WTC11 (cell line): ENCODE results near the gene CCDC15. TPM values are rescaled to one million over a fixed set of nuclear protein-coding genes. Genes with fewer than 3 reads are reported as not detected.

Source experiments
- ATAC-seq: fragments of 200-7000 bp; cut with Tn5 transposase; 2 replicates; pipeline ENCODE4 v1.10.0; 2021; ENCODE audit warnings: mild to moderate bottlenecking, moderate library complexity
- CTCF ChIA-PET: fragments of 300-600 bp; sonication (Branson Sonifier 250); formaldehyde crosslinking; loops from one replicate; lab custom pipeline; 2021; ENCODE audit warnings: antibody characterized with exemption; lab: Charles Lee
- POLR2A ChIA-PET: fragments of 350-600 bp; sonication (Branson Sonifier 250); formaldehyde crosslinking; loops from one replicate; lab custom pipeline; 2021; ENCODE audit warnings: antibody characterized with exemption; lab: Charles Lee
- DNase-seq: peaks from one replicate; pipeline ENCODE4 v3.0.0; 2021; ENCODE audit warnings: low spot score
- H3K27ac Mint-ChIP-seq: 2 replicates; pipeline ENCODE4 v1.8.0; 2021; ENCODE audit warnings: mixed read lengths
- H3K27me3 Mint-ChIP-seq: 2 replicates; pipeline ENCODE4 v1.8.0; 2021; ENCODE audit warnings: low read depth, mild to moderate bottlenecking, moderate library complexity, mixed read lengths
- H3K36me3 Mint-ChIP-seq: 2 replicates; pipeline ENCODE4 v1.8.0; 2021; ENCODE audit warnings: mixed read lengths
- H3K4me1 Mint-ChIP-seq: 2 replicates; pipeline ENCODE4 v1.8.0; 2022; ENCODE audit warnings: mixed read lengths
- H3K4me3 Mint-ChIP-seq: 2 replicates; pipeline ENCODE4 v1.8.0; 2021; ENCODE audit warnings: mild to moderate bottlenecking, moderate library complexity, mixed read lengths
- H3K9me3 Mint-ChIP-seq: 2 replicates; pipeline ENCODE4 v1.8.0; 2021; ENCODE audit warnings: mixed read lengths
- ATF2 ChIP-seq: sonication (generic); formaldehyde crosslinking; IDR thresholded peaks from 2 replicates; pipeline ENCODE4 v1.8.1; 2022; ENCODE audit warnings: low read depth, missing genetic modification reagents, borderline replicate concordance
- E2F1 ChIP-seq: sonication (generic); formaldehyde crosslinking; IDR thresholded peaks from 2 replicates; pipeline ENCODE4 v1.8.0; 2022; ENCODE audit warnings: mild to moderate bottlenecking, missing genetic modification reagents
- E2F4 ChIP-seq: sonication (generic); formaldehyde crosslinking; IDR thresholded peaks from 2 replicates; pipeline ENCODE4 v1.8.1; 2022; ENCODE audit warnings: low read depth, mild to moderate bottlenecking, moderate library complexity, missing genetic modification reagents, borderline replicate concordance
- ELF4 ChIP-seq: sonication (generic); formaldehyde crosslinking; IDR thresholded peaks from 2 replicates; pipeline ENCODE4 v1.8.1; 2022; ENCODE audit warnings: low read depth, mild to moderate bottlenecking, moderate library complexity, missing genetic modification reagents
- ESRRA ChIP-seq: sonication (generic); formaldehyde crosslinking; IDR thresholded peaks from 2 replicates; pipeline ENCODE4 v1.8.1; 2022; ENCODE audit warnings: mild to moderate bottlenecking, missing genetic modification reagents, borderline replicate concordance
- FOXJ3 ChIP-seq: sonication (generic); formaldehyde crosslinking; IDR thresholded peaks from 2 replicates; pipeline ENCODE4 v1.9.0; 2021; ENCODE audit warnings: missing genetic modification reagents, mild to moderate bottlenecking, borderline replicate concordance
- FOXK1 ChIP-seq: sonication (generic); formaldehyde crosslinking; IDR thresholded peaks from 2 replicates; pipeline ENCODE4 v1.8.0; 2022; ENCODE audit warnings: mild to moderate bottlenecking, moderate library complexity, missing genetic modification reagents
- FOXP1 ChIP-seq: sonication (generic); formaldehyde crosslinking; IDR thresholded peaks from 2 replicates; pipeline ENCODE4 v1.8.0; 2022; ENCODE audit warnings: missing genetic modification reagents, mild to moderate bottlenecking, moderate library complexity, borderline replicate concordance
- GRHL2 ChIP-seq: fragments of 250-450 bp; sonication (Bioruptor Pico); IDR thresholded peaks from 2 replicates; pipeline ENCODE4 v1.8.0; 2022; ENCODE audit warnings: mild to moderate bottlenecking, moderate library complexity; ENCODE audit not compliant: insufficient replicate concordance, severe bottlenecking
- HMGA2 ChIP-seq: fragments of 250-450 bp; sonication (Bioruptor Pico); IDR thresholded peaks from 2 replicates; pipeline ENCODE4 v1.4.0; 2021; ENCODE audit warnings: mild to moderate bottlenecking, moderate library complexity
- MXD4 ChIP-seq: fragments of 250-450 bp; sonication (Bioruptor Pico); IDR thresholded peaks from 2 replicates; pipeline ENCODE4 v1.8.0; 2021; ENCODE audit warnings: mild to moderate bottlenecking, moderate library complexity, borderline replicate concordance
- TEAD4 ChIP-seq: sonication (generic); formaldehyde crosslinking; IDR thresholded peaks from 2 replicates; pipeline ENCODE4 v1.8.0; 2022; ENCODE audit warnings: mild to moderate bottlenecking, missing genetic modification reagents
- ZBTB21 ChIP-seq: sonication (generic); formaldehyde crosslinking; IDR thresholded peaks from 2 replicates; pipeline ENCODE4 v1.8.1; 2023; ENCODE audit warnings: mild to moderate bottlenecking, missing genetic modification reagents, borderline replicate concordance
- ZNF138 ChIP-seq: sonication (generic); formaldehyde crosslinking; conservative IDR thresholded peaks from 2 replicates; pipeline ENCODE4 v1.8.1; 2022; ENCODE audit warnings: mild to moderate bottlenecking, moderate library complexity, missing genetic modification reagents
- ZNF416 ChIP-seq: fragments of 250-450 bp; sonication (Bioruptor Pico); IDR thresholded peaks from 2 replicates; pipeline ENCODE4 v1.9.0; 2021; ENCODE audit warnings: mild to moderate bottlenecking, inconsistent platforms
- ZNF532 ChIP-seq: fragments of 250-450 bp; sonication (Bioruptor Pico); IDR thresholded peaks from 2 replicates; pipeline ENCODE4 v1.9.0; 2021; ENCODE audit warnings: mild to moderate bottlenecking, borderline replicate concordance
- total RNA-seq: library from RNA; stranded (reverse); gene quantifications from 3 replicates; pipeline ENCODE4 v1.2.3, GENCODE V29; 2021
- TF ChIP-seq, protein P1 (sequence below): fragments of 250-450 bp; sonication (Bioruptor Pico); IDR thresholded peaks from 2 replicates; pipeline ENCODE4 v1.9.0; 2021; ENCODE audit warnings: moderate library complexity, mild to moderate bottlenecking, inconsistent platforms, borderline replicate concordance

Gene CCDC15
- total RNA-seq, 1 experiment from 2014 or later: 2.4 TPM

- peaks cover 4% of the 10 kb centered on the region; the same call in 1 of the 2 replicates for H3K9me3 Mint-ChIP-seq
- TF ChIP-seq FOXJ3 (CRISPR knock-in tag): no peak
- no peak for TF ChIP-seq ZNF138
- no peak for TF ChIP-seq ATF2 (CRISPR knock-in tag)
- TF ChIP-seq TEAD4: no peak
- no peak for TF ChIP-seq FOXK1 (CRISPR knock-in tag)
- no peak for TF ChIP-seq ESRRA
- no peak for TF ChIP-seq E2F1 (CRISPR knock-in tag)
- TF ChIP-seq, protein P1, sequence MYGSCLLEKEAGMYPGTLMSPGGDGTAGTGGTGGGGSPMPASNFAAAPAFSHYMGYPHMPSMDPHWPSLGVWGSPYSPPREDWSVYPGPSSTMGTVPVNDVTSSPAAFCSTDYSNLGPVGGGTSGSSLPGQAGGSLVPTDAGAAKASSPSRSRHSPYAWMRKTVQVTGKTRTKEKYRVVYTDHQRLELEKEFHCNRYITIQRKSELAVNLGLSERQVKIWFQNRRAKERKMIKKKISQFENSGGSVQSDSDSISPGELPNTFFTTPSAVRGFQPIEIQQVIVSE (CRISPR knock-in tag): no peak
- no peak for TF ChIP-seq HMGA2 (CRISPR knock-in tag)
- TF ChIP-seq E2F4 (CRISPR knock-in tag): no peak
- TF ChIP-seq MXD4: no peak
- no peak for TF ChIP-seq ZNF416
- TF ChIP-seq ZNF532 (CRISPR knock-in tag): no peak
- no peak for TF ChIP-seq FOXP1 (CRISPR knock-in tag)
- no peak for TF ChIP-seq ZBTB21 (CRISPR knock-in tag)
- TF ChIP-seq ELF4 (CRISPR knock-in tag): no peak
- no peak for TF ChIP-seq GRHL2 (CRISPR knock-in tag)
- TF ChIP-seq, all 79 proteins: peak for 0
- POLR2A ChIA-PET: no interaction called here
- Mint-ChIP-seq H3K27me3 (no peaks in the 10 kb centered on the region), H3K27ac (no peak overlapping the region), H3K4me1 (no peaks in the 10 kb centered on the region), H3K36me3 (no peaks in the 10 kb centered on the region), H3K4me3 (no peak overlapping the region)
- CTCF ChIA-PET: interaction anchor here (0.9 kb wide), 1 partner anchor 162 kb away, joined by 3 read pairs; no protein-coding TSS in a partner anchor
- ATAC-seq (no peak), DNase-seq (no peak)
These were observed 47.2 kb downstream of the CCDC15 start for GRCh38 chr11:125001079-125001778.
